B cell (primary cell): Measurements from ENCODE around the gene BABAM1. TPM values are rescaled to one million over a fixed set of nuclear protein-coding genes. Genes with fewer than 3 reads are reported as not detected.

Experiments used
- ATAC-seq: fragments of 200-7000 bp; cut with Tn5 transposase; one replicate; pipeline ENCODE4 v1.10.0; 2021; ENCODE audit warnings: low read depth, mild to moderate bottlenecking, moderate number of reproducible peaks, moderate library complexity
- CTCF ChIA-PET: fragments of 350-600 bp; sonication (Branson Sonifier 250); formaldehyde crosslinking; loops from one replicate; lab custom pipeline; 2021; ENCODE audit warnings: antibody characterized with exemption, inconsistent platforms; lab: Charles Lee
- POLR2A ChIA-PET: fragments of 350-600 bp; sonication (Branson Sonifier 250); formaldehyde crosslinking; loops from one replicate; lab custom pipeline; 2021; ENCODE audit warnings: antibody characterized with exemption; lab: Charles Lee
- DNase-seq: peaks from one replicate; pipeline ENCODE4 v3.0.0; 2013
- H2AFZ ChIP-seq: 2 replicates; pipeline ENCODE4 v1.6.1; 2012; ENCODE audit warnings: mild to moderate bottlenecking, low read depth, low read length; ENCODE audit not compliant: insufficient read depth, poor library complexity, severe bottlenecking
- H3K27ac ChIP-seq, 2 donors: 1 replicate in 1 of 2; 2 replicates in 1 of 2; pipeline ENCODE4 v1.5.1; 2012 to 2013; ENCODE audit warnings: low read length in 2 of 2, mild to moderate bottlenecking in 2 of 2, moderate library complexity in 1 of 2
- H3K27me3 ChIP-seq, 4 experiments: fragments of 200-600 bp in 1 of 4; sonication (generic) in 1 of 4; replicated peaks in 1 of 4; 1 replicate in 2 of 4; 2 replicates in 2 of 4; pipeline versions ENCODE4 v1.6.1 to v1.7.0; 2013 to 2016; ENCODE audit warnings: low read length in 3 of 4, mild to moderate bottlenecking in 2 of 4, mixed read lengths in 1 of 4, moderate library complexity in 1 of 4; ENCODE audit not compliant: insufficient read depth in 4 of 4, control insufficient read depth in 3 of 4; ENCODE audit errors: control extremely low read depth in 1 of 4
- H3K36me3 ChIP-seq, 2 experiments: replicated peaks in 1 of 2; 1 replicate in 1 of 2; 2 replicates in 1 of 2; pipeline versions ENCODE4 v1.6.1 to v1.7.1; 2013; ENCODE audit warnings: low read length in 1 of 2; ENCODE audit not compliant: insufficient read depth in 2 of 2, control insufficient read depth in 1 of 2; ENCODE audit errors: control extremely low read depth in 1 of 2, extremely low read depth in 1 of 2
- H3K4me1 ChIP-seq, 2 donors: fragments of 200-600 bp in 1 of 2; sonication (generic) in 1 of 2; 1 replicate in 1 of 2; 2 replicates in 1 of 2; pipeline versions ENCODE4 v1.5.1 to v1.6.1; 2013 to 2017; ENCODE audit warnings: low read length in 2 of 2; ENCODE audit not compliant: control insufficient read depth in 2 of 2, insufficient read depth in 2 of 2
- H3K4me2 ChIP-seq: replicated peaks from 2 replicates; pipeline ENCODE3; 2012; ENCODE audit warnings: mild to moderate bottlenecking, low read depth, low read length; ENCODE audit not compliant: poor library complexity, severe bottlenecking
- H3K4me3 ChIP-seq, 5 experiments: fragments of 200-600 bp in 1 of 5; sonication (generic) in 1 of 5; 1 replicate in 3 of 5; 2 replicates in 2 of 5; pipeline versions ENCODE4 v1.5.1 to v1.7.0; 2011 to 2016; ENCODE audit warnings: low read length in 4 of 5, mild to moderate bottlenecking in 4 of 5, low read depth in 2 of 5, control low read depth in 1 of 5, moderate library complexity in 1 of 5; ENCODE audit not compliant: insufficient read depth in 1 of 5; ENCODE audit errors: control extremely low read depth in 1 of 5, extremely low read depth in 1 of 5
- H3K79me2 ChIP-seq: fragments of 200-600 bp; sonication (generic); one replicate; pipeline ENCODE4 v1.6.0; 2016; ENCODE audit warnings: low read length; ENCODE audit not compliant: control insufficient read depth, insufficient read depth
- H3K9ac ChIP-seq: fragments of 200-600 bp; sonication (generic); 2 replicates; pipeline ENCODE4 v1.6.1; 2017; ENCODE audit warnings: mild to moderate bottlenecking, low read length, moderate library complexity
- H3K9me3 ChIP-seq, 3 donors: one replicate each; pipeline versions ENCODE4 v1.6.1 to v1.7.1; 2013; ENCODE audit warnings: low read length in 2 of 3; ENCODE audit not compliant: control insufficient read depth in 2 of 3, insufficient read depth in 1 of 3; ENCODE audit errors: control extremely low read depth in 1 of 3
- H4K20me1 ChIP-seq: 2 replicates; pipeline ENCODE4 v1.6.0; 2012; ENCODE audit warnings: mild to moderate bottlenecking, low read length; ENCODE audit not compliant: insufficient read depth, control insufficient read depth, poor library complexity, severe bottlenecking
- H3K27ac Mint-ChIP-seq: one replicate; pipeline ENCODE4 v1.8.0; 2021; ENCODE audit warnings: mixed read lengths
- H3K27me3 Mint-ChIP-seq: one replicate; pipeline ENCODE4 v1.8.0; 2021; ENCODE audit warnings: mixed read lengths
- H3K4me1 Mint-ChIP-seq: one replicate; pipeline ENCODE4 v1.8.0; 2021; ENCODE audit warnings: mixed read lengths
- H3K4me3 Mint-ChIP-seq: one replicate; pipeline ENCODE4 v1.8.0; 2021; ENCODE audit warnings: mixed read lengths
- H3K9me3 Mint-ChIP-seq: one replicate; pipeline ENCODE4 v1.8.0; 2022; ENCODE audit warnings: mixed read lengths; ENCODE audit not compliant: insufficient read depth
- CTCF ChIP-seq: fragments of 200-600 bp; IDR thresholded peaks from one replicate; pipeline ENCODE4 v1.8.0; 2022; ENCODE audit warnings: antibody characterized with exemption, mild to moderate bottlenecking
- EZH2 ChIP-seq: IDR thresholded peaks from 2 replicates; pipeline ENCODE4 v1.6.1; 2012; ENCODE audit warnings: borderline replicate concordance, low read depth, mild to moderate bottlenecking, moderate library complexity, low read length; ENCODE audit not compliant: insufficient read depth, poor library complexity, severe bottlenecking
- WGBS: methylation state at CpG from one replicate; pipeline ENCODE4 v1.1.5; 2013; ENCODE audit warnings: missing lambda C conversion rate; ENCODE audit not compliant: insufficient coverage; 5-methylcytosine and 5-hydroxymethylcytosine counted together
- intact Hi-C: fragments of 100-400 bp; cut with micrococcal nuclease; formaldehyde crosslinking; loops from one replicate; pipeline ENCODE4 v1.10.0; 2022
- polyA plus RNA-seq: library from polyadenylated mRNA; depleted of rRNA; stranded (reverse); fragments of >200 nt; gene quantifications from 2 replicates; pipeline ENCODE4 v1.2.3, GENCODE V29; 2012
- total RNA-seq, 2 donors: library from RNA; stranded (reverse); fragments of 120-200 nt in 1 of 2; gene quantifications; 1 replicate in 1 of 2; 2 replicates in 1 of 2; pipeline versions ENCODE4 v1.2.3 to v1.2.4, GENCODE V29; 2013 to 2022

Gene BABAM1
- total and polyA plus RNA-seq, 2 donors (not counting 1 experiment from before 2014, with no cell fraction given), result 105 to 129 TPM

- CTCF ChIA-PET, result interaction anchor here (0.7 to 2.7 kb wide), 24 partner anchors 9 to 520 kb away, joined by 3 to 19 read pairs (median 6); partner anchors contain the start of genes BABAM1, MRPL34, MVB12A and OCEL1
- peak overlapping the region; percentile 47 to 69 (median 56) for H3K4me3 ChIP-seq
- peak overlapping the region; percentile 98 for H3K4me2 ChIP-seq
- Mint-ChIP-seq H3K9me3 (no peaks in the 10 kb centered on the region), H3K27me3 (no peaks in the 10 kb centered on the region), H3K4me1 (peaks cover 10% of the 10 kb centered on the region), H3K4me3 (peak overlapping the region; percentile 80), H3K27ac (peak overlapping the region; percentile 53)
- POLR2A ChIA-PET, result interaction anchor here (0.8 to 1.6 kb wide), 6 partner anchors 8 to 46 kb away, joined by 3 to 5 read pairs (median 4); partner anchors contain the start of gene USE1
- no peak overlapping the region for H3K27ac ChIP-seq
- peaks cover 0 to 3% (median 0%) of the 10 kb centered on the region in 3 donors for H3K9me3 ChIP-seq
- DNase-seq, result peak; percentile 88
- H3K4me1 ChIP-seq, result peaks cover 8 to 11% of the 10 kb centered on the region in 2 donors
- no peaks in the 10 kb centered on the region for H3K27me3 ChIP-seq
- intact Hi-C loops, result loop anchor here (1.0 kb wide), 3 partner anchors 9 to 20 kb away; partner anchors contain the start of genes NR2F6, OCEL1 and USE1
- H3K9ac ChIP-seq, result peak overlapping the region; percentile 70
- peak; percentile 91 for ATAC-seq
- H2AFZ ChIP-seq, result peak overlapping the region; percentile 95
- 3% methylated on average over 80 of the region's 80 CpGs for WGBS
- H3K79me2 ChIP-seq, result peaks cover 7% of the 10 kb centered on the region
- no peak for TF ChIP-seq EZH2
- peak; percentile 70 for TF ChIP-seq CTCF
- no peaks in the 10 kb centered on the region for H3K36me3 ChIP-seq
- H4K20me1 ChIP-seq, result no peaks in the 10 kb centered on the region
Observed at GRCh38 chr19:17235300-17235970, 31.8 kb upstream of the BABAM1 start.
